Kidney (tissue), 14 donors: ENCODE results near the gene SP3. TPM values are rescaled to one million over a fixed set of nuclear protein-coding genes. Genes with fewer than 3 reads are reported as not detected.
"Not testable (repeated sequence)": the region's sequence is repeated elsewhere in the genome, so short reads cannot be mapped to it uniquely, and the experiment has no call there.

Experiments used
- DNase-seq, 5 donors: peaks; one replicate each; pipeline ENCODE4 v3.0.0-alpha.2; 2013 to 2020
- FAIRE-seq: peaks from 2 replicates; lab custom pipeline; 2012; peaks lifted over from hg19 to GRCh38; lab: Jason Lieb, UNC
- H3K27ac ChIP-seq, 2 donors: one replicate each; pipeline ENCODE4 v1.7.0; 2013; ENCODE audit warnings: low read depth in 2 of 2, low read length in 2 of 2, inconsistent platforms in 1 of 2
- H3K27me3 ChIP-seq: one replicate; pipeline ENCODE4 v1.7.1; 2013; ENCODE audit warnings: low read length, inconsistent platforms; ENCODE audit not compliant: control insufficient read depth, insufficient read depth
- H3K36me3 ChIP-seq, 3 donors: one replicate each; pipeline versions ENCODE4 v1.7.0 to v1.7.1; 2013; ENCODE audit warnings: low read length in 3 of 3, control low read depth in 1 of 3, inconsistent platforms in 1 of 3; ENCODE audit not compliant: insufficient read depth in 3 of 3, control insufficient read depth in 2 of 3
- H3K4me1 ChIP-seq, 3 donors: one replicate each; pipeline versions ENCODE4 v1.7.0 to v1.7.1; 2013; ENCODE audit warnings: low read length in 3 of 3, inconsistent platforms in 1 of 3, low read depth in 1 of 3; ENCODE audit not compliant: control insufficient read depth in 2 of 3, insufficient read depth in 2 of 3
- H3K4me3 ChIP-seq, 3 donors: one replicate each; pipeline versions ENCODE4 v1.7.0 to v1.8.1; 2013; ENCODE audit warnings: low read length in 3 of 3, control low read depth in 1 of 3, inconsistent platforms in 1 of 3
- H3K9ac ChIP-seq, 3 donors: one replicate each; pipeline versions ENCODE4 v1.7.0 to v1.7.1; 2013; ENCODE audit warnings: low read length in 3 of 3, control low read depth in 1 of 3, inconsistent platforms in 1 of 3
- H3K9me3 ChIP-seq, 3 donors: one replicate each; pipeline versions ENCODE4 v1.7.0 to v1.7.1; 2013; ENCODE audit warnings: low read length in 3 of 3, control low read depth in 1 of 3, inconsistent platforms in 1 of 3; ENCODE audit not compliant: control insufficient read depth in 2 of 3, insufficient read depth in 1 of 3
- intact Hi-C: fragments of 100-400 bp; cut with DNase I; formaldehyde crosslinking; loops from one replicate; pipeline ENCODE4 v1.11.1; 2022
- polyA plus RNA-seq: library from polyadenylated mRNA; stranded (reverse); fragments of 350-450 nt; fragmentation: Illumina TruSeq; extraction: RNeasy Lipid Tissue Mini Kit (QIAGEN cat#74804); gene quantifications from one replicate; pipeline ENCODE4 v1.2.3, GENCODE V29; 2014; ENCODE audit warnings: low read depth, low replicate concordance; ENCODE audit not compliant: insufficient read depth
- total RNA-seq: library from RNA; stranded (reverse); fragmentation: NEBNext Ultra II Directional; extraction: Animal tissue kit (Norgen Biotek cat#: 25700); gene quantifications from one replicate; pipeline ENCODE4 v1.2.1, GENCODE V29; 2021
- TF ChIP-seq, protein P1 (sequence below): IDR thresholded peaks from 3 replicates; pipeline ENCODE4 v1.5.1; 2012; ENCODE audit warnings: mild to moderate bottlenecking, moderate library complexity, borderline replicate concordance; ENCODE audit not compliant: insufficient read depth; ENCODE audit errors: extremely low read depth
- donor health status: control.
- donor health status: control.
- donor health status: control.
- donor health status: control.
- donor health status: control.
- donor health status: DM: yes; HTN: yes; CAD: no.
- donor health status: Normal renal cell carcinoma (clear cell type).

The SP3 gene
- total and polyA plus RNA-seq, 2 donors from 2014 or later, result 14.5 to 86.2 TPM

DNA sequence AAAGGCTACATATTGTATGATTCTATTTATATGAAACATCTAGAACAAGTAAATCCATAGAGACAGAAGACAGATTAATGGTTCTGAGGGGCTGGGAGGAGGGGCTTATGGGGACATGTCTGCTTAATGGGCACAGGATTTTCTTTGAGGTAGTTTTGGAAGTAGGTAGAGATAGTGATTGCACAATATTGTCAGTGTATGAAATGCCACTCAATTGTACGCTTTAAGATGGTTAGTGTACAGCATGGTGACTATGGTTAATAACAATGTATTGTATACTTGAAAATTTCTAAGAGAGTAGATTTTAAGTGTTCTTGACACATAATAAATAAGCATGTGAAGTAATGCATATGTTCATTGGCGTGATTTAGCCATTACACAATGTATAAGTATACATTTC is 68.4 kb downstream of the SP3 start:
- Histone ChIP-seq H3K27ac (no peak overlapping the region), H3K9me3 (no peaks in the 10 kb centered on the region), H3K4me3 (no peak overlapping the region), H3K27me3 (no peaks in the 10 kb centered on the region), H3K36me3 (no peaks in the 10 kb centered on the region), H3K4me1 (no peaks in the 10 kb centered on the region), H3K9ac (no peak overlapping the region)
- TF ChIP-seq, protein P1, sequence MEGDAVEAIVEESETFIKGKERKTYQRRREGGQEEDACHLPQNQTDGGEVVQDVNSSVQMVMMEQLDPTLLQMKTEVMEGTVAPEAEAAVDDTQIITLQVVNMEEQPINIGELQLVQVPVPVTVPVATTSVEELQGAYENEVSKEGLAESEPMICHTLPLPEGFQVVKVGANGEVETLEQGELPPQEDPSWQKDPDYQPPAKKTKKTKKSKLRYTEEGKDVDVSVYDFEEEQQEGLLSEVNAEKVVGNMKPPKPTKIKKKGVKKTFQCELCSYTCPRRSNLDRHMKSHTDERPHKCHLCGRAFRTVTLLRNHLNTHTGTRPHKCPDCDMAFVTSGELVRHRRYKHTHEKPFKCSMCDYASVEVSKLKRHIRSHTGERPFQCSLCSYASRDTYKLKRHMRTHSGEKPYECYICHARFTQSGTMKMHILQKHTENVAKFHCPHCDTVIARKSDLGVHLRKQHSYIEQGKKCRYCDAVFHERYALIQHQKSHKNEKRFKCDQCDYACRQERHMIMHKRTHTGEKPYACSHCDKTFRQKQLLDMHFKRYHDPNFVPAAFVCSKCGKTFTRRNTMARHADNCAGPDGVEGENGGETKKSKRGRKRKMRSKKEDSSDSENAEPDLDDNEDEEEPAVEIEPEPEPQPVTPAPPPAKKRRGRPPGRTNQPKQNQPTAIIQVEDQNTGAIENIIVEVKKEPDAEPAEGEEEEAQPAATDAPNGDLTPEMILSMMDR, result no peak
- no peak for FAIRE-seq
- no peak for DNase-seq
- intact Hi-C loops, result no loop called here

DNA sequence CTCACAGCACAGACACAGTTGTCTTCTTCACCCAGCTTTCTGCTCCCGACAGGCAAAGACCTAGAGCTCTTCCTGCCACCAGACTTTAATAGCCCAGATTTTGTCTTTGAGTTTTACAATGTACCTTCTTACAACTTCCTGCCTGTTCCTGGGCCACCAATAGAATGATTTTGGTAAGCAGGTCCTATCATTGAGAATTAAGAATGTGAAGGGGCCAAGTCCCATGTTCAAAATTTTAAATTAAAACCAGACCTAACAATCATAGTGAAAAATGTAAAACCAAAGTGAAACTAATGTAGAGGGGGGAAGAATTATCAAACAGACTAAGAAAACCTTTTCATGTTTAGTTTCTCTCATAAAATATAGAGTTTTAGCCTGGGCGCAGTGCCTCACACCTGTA is 72.8 kb downstream of the SP3 start:
- intact Hi-C loops, result no loop called here
- FAIRE-seq (no peak), DNase-seq (no peak)
- Histone ChIP-seq H3K4me3 (no peak overlapping the region), H3K9ac (no peak overlapping the region), H3K27ac (no peak overlapping the region), H3K4me1 (no peaks in the 10 kb centered on the region), H3K9me3 (no peaks in the 10 kb centered on the region), H3K36me3 (no peaks in the 10 kb centered on the region), H3K27me3 (no peaks in the 10 kb centered on the region)
- TF ChIP-seq, protein P1, result no peak

DNA sequence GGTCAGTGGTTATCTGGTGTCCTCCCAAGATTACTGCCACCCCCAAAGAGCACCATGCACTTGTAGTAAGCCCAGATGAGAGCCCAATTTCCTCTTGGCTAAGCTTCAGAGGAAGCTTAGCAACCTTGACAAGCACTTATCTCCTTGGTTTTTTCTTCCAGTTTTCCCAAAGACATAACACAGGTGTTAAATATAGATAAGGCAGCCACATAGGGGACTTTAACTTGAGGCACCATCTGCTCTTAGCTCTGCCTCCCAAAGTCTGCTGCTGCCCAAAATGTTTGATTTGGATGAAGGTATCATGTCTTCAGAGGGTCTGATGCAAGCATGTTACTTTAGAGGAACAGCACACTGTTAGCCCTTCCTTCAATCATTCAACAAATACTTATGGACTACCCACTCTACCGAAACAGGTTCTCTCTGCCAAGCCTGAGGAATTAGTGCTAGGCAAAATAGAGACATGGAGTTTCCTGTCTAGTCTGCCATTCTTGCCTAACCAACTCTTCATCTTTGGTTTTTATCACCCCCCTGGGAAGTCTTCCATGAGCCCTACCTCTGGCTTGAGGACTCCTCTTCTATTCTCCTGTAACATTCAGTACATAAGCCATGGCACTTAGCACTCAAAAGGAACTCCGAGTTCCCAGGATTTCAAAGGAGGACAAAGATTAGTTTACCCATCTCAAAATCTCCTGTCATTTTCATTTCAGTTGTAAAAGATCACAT is 73.7 kb downstream of the SP3 start:
- intact Hi-C loops, result no loop called here
- Histone ChIP-seq H3K27me3 (no peaks in the 10 kb centered on the region), H3K27ac (no peak overlapping the region), H3K9ac (no peak overlapping the region), H3K4me1 (no peaks in the 10 kb centered on the region), H3K36me3 (no peaks in the 10 kb centered on the region), H3K4me3 (no peak overlapping the region), H3K9me3 (no peaks in the 10 kb centered on the region)
- TF ChIP-seq, protein P1, result no peak
- DNase-seq, result no peak
- no peak for FAIRE-seq

DNA sequence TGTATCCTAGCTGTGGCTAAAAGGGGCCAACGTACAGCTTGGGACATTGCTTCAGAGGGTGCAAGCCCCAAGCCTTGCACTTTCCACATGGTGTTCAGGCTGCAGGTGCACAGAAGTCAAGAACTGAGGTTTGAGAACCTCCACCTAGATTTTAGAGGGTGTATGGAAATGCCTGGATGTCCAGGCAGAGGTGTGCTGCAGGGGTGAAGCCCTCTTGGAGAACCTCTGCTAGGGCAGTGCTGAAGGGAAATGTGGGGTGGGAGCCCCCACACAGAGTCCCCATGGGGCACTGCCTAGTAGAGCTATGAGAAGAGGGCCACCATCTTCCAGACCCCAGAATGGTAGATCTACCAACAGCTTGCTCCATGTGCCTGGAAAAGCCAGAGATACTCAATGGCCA is 75.7 kb downstream of the SP3 start:
- DNase-seq, H3K4me1 ChIP-seq, H3K9me3 ChIP-seq, H3K27me3 ChIP-seq, H3K9ac ChIP-seq, intact Hi-C loops, FAIRE-seq, H3K4me3 ChIP-seq, H3K27ac ChIP-seq, H3K36me3 ChIP-seq: not testable (repeated sequence)
